Measurements from ENCODE around the gene CDK5RAP3. TPM values are rescaled to one million over a fixed set of nuclear protein-coding genes. Genes with fewer than 3 reads are reported as not detected.

Gene CDK5RAP3
- total RNA-seq, 1 experiment from 2014 or later = 128 TPM

GRCh38 chr17:48025040-48025903, 54.4 kb downstream of the CDK5RAP3 start (continued):
- TF ChIP-seq ZNF232 (CRISPR knock-in tag; IDR thresholded peaks at IDR 0.05) (no peak), E2F1 (CRISPR knock-in tag; IDR thresholded peaks at IDR 0.05) (no peak), MLX (CRISPR knock-in tag; IDR thresholded peaks at IDR 0.05) (no peak), SMAD4 (CRISPR knock-in tag; IDR thresholded peaks at IDR 0.05) (no peak), NFYB (CRISPR knock-in tag; conservative IDR thresholded peaks at IDR 0.05; ENCODE audit: low read depth) (peak; percentile 12; the same call in 1 of the 2 replicates), CTCF (IDR thresholded peaks at IDR 0.05) (peak; percentile 71), ETV6 (CRISPR knock-in tag; IDR thresholded peaks at IDR 0.05) (0 out of 2 replicates have a peak, but pooled peaks have one; percentile 23), ATF1 (CRISPR knock-in tag; IDR thresholded peaks at IDR 0.05) (no peak), NFE2L1 (CRISPR knock-in tag; IDR thresholded peaks at IDR 0.05) (0 out of 2 replicates have a peak, but pooled peaks have one; percentile 45), HMGA2 (CRISPR knock-in tag; IDR thresholded peaks at IDR 0.05) (no peak), FOXP4 (CRISPR knock-in tag; IDR thresholded peaks at IDR 0.05) (0 out of 2 replicates have a peak, but pooled peaks have one; percentile 46), FOXJ3 (CRISPR knock-in tag; IDR thresholded peaks at IDR 0.05; ENCODE audit: borderline replicate concordance) (no peak), MXD4 (CRISPR knock-in tag; IDR thresholded peaks at IDR 0.05; ENCODE audit: borderline replicate concordance) (no peak)
- TF ChIP-seq, protein P1, sequence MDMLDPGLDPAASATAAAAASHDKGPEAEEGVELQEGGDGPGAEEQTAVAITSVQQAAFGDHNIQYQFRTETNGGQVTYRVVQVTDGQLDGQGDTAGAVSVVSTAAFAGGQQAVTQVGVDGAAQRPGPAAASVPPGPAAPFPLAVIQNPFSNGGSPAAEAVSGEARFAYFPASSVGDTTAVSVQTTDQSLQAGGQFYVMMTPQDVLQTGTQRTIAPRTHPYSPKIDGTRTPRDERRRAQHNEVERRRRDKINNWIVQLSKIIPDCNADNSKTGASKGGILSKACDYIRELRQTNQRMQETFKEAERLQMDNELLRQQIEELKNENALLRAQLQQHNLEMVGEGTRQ (CRISPR knock-in tag; IDR thresholded peaks at IDR 0.05) = peak; percentile 63
- TF ChIP-seq, protein P2, sequence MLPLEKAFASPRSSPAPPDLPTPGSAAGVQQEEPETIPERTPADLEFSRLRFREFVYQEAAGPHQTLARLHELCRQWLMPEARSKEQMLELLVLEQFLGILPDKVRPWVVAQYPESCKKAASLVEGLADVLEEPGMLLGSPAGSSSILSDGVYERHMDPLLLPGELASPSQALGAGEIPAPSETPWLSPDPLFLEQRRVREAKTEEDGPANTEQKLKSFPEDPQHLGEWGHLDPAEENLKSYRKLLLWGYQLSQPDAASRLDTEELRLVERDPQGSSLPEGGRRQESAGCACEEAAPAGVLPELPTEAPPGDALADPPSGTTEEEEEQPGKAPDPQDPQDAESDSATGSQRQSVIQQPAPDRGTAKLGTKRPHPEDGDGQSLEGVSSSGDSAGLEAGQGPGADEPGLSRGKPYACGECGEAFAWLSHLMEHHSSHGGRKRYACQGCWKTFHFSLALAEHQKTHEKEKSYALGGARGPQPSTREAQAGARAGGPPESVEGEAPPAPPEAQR (CRISPR knock-in tag; IDR thresholded peaks at IDR 0.05) = no peak
- TF ChIP-seq, protein P3, sequence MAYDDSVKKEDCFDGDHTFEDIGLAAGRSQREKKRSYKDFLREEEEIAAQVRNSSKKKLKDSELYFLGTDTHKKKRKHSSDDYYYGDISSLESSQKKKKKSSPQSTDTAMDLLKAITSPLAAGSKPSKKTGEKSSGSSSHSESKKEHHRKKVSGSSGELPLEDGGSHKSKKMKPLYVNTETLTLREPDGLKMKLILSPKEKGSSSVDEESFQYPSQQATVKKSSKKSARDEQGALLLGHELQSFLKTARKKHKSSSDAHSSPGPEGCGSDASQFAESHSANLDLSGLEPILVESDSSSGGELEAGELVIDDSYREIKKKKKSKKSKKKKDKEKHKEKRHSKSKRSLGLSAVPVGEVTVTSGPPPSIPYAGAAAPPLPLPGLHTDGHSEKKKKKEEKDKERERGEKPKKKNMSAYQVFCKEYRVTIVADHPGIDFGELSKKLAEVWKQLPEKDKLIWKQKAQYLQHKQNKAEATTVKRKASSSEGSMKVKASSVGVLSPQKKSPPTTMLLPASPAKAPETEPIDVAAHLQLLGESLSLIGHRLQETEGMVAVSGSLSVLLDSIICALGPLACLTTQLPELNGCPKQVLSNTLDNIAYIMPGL (CRISPR knock-in tag; IDR thresholded peaks at IDR 0.05) = 0 out of 2 replicates have a peak, but pooled peaks have one; percentile 39
- TF ChIP-seq, protein P4, sequence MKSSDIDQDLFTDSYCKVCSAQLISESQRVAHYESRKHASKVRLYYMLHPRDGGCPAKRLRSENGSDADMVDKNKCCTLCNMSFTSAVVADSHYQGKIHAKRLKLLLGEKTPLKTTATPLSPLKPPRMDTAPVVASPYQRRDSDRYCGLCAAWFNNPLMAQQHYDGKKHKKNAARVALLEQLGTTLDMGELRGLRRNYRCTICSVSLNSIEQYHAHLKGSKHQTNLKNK (CRISPR knock-in tag; IDR thresholded peaks at IDR 0.05) = no peak

Measured in WTC11 (cell line).